HEK293 (cell line): ENCODE data around the gene TMED4.

Experiments
- ZBTB21 ChIP-seq: fragments of 450-650 bp; formaldehyde crosslinking; IDR thresholded peaks from 2 replicates; pipeline ENCODE4 v1.5.1; 2017; ENCODE audit warnings: missing biosample characterization, missing genetic modification characterization
- ZNF335 ChIP-seq: fragments of 450-650 bp; formaldehyde crosslinking; conservative IDR thresholded peaks from 2 replicates; pipeline ENCODE4 v1.5.1; 2016; ENCODE audit warnings: missing biosample characterization, missing genetic modification characterization
- TF ChIP-seq, protein P1 (sequence below): fragments of 450-650 bp; formaldehyde crosslinking; IDR thresholded peaks from 2 replicates; pipeline ENCODE4 v1.5.1; 2016; ENCODE audit warnings: missing biosample characterization, missing genetic modification characterization
- TF ChIP-seq, protein P2 (sequence below): fragments of 450-650 bp; formaldehyde crosslinking; IDR thresholded peaks from 2 replicates; pipeline ENCODE4 v1.5.1; 2016; ENCODE audit warnings: missing biosample characterization, missing genetic modification characterization

DNA sequence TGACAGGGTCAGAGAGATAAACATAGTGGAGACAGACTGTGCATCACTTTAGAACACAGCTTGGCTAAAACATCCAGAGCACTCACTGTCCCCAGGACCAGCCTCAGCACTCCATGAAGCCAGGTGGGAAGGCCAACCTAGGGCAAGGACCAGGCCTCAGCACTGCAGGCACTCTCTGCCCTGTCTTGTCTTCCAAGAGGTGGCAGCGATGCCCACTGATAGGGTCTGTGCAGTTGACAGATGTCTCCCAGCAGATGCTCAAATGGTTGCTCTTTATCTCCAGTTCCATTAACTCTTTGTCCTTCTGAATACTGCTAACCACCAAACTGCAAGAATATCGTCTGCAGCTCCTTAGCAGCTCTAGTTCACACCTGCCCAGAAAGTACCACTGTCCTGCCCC is 17.4 kb downstream of the TMED4 start:
- TF ChIP-seq ZNF335 (tag by site-specific recombination), result no peak
- TF ChIP-seq, protein P1, sequence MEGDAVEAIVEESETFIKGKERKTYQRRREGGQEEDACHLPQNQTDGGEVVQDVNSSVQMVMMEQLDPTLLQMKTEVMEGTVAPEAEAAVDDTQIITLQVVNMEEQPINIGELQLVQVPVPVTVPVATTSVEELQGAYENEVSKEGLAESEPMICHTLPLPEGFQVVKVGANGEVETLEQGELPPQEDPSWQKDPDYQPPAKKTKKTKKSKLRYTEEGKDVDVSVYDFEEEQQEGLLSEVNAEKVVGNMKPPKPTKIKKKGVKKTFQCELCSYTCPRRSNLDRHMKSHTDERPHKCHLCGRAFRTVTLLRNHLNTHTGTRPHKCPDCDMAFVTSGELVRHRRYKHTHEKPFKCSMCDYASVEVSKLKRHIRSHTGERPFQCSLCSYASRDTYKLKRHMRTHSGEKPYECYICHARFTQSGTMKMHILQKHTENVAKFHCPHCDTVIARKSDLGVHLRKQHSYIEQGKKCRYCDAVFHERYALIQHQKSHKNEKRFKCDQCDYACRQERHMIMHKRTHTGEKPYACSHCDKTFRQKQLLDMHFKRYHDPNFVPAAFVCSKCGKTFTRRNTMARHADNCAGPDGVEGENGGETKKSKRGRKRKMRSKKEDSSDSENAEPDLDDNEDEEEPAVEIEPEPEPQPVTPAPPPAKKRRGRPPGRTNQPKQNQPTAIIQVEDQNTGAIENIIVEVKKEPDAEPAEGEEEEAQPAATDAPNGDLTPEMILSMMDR (tag by site-specific recombination), result no peak
- no peak for TF ChIP-seq ZBTB21 (tag by site-specific recombination)
- TF ChIP-seq, protein P2, sequence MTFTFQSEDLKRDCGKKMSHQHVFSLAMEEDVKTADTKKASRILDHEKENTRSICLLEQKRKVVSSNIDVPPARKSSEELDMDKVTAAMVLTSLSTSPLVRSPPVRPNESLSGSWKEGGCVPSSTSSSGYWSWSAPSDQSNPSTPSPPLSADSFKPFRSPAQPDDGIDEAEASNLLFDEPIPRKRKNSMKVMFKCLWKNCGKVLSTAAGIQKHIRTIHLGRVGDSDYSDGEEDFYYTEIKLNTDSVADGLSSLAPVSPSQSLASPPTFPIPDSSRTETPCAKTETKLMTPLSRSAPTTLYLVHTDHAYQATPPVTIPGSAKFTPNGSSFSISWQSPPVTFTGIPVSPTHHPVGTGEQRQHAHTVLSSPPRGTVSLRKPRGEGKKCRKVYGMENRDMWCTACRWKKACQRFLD (tag by site-specific recombination), result no peak
